ENCODE data around the gene FTCD. TPM values are rescaled to one million over a fixed set of nuclear protein-coding genes. Genes with fewer than 3 reads are reported as not detected.

Gene FTCD
- total and polyA plus RNA-seq, 9 of the 15 experiments (the other 6 are each of a cell fraction or from before 2014, with no cell fraction given), result 0.11 to 1.6 (median 0.67) TPM; not detected in 5

DNA sequence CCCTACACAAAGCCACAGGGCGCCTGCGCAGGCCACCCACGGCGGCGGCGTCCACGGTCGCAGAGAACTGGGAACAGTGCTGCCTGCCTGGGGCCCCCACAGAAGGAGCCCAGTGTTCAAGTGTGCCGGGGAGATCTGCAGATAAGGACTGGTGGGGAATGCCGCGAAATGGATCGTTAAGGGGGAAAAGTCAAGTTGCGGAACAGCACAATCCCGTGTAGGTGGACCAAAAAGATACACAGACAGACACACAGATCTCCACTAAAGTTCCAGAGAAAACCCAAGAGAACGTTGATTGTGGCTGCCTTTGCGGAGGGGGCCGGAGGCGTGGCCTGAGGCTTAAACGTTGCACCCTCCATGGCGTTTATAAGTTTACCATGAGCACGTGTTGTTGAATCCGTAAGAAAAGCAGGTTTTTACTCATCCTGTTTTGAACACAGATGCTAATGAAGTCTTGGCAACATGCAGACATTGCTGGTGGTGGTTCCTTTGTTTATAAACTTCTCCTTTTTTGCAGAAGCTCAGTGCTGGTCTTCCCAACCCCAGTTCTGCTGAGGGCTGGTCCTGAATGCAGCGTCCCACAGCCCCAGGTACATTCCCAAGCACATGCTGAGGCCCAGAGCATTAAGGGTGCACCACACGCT lies 24.8 kb upstream of the FTCD start (continued):
- TF ChIP-seq HNRNPLL (IDR thresholded peaks at IDR 0.05; ENCODE audit: low read depth, low read length, poor library complexity, severe bottlenecking) (peak; percentile 39), ZFP36 (IDR thresholded peaks at IDR 0.05; ENCODE audit: low read depth, low read length, partially characterized antibody) (peak; percentile 61), ZNF717 (CRISPR knock-in tag; IDR thresholded peaks at IDR 0.05) (no peak), ELK1 (CRISPR knock-in tag; IDR thresholded peaks at IDR 0.05) (no peak), TEAD4 (IDR thresholded peaks at IDR 0.05; ENCODE audit: low read length) (0 out of 2 replicates have a peak, but pooled peaks have one; percentile 19), TEAD4 (CRISPR knock-in tag; IDR thresholded peaks at IDR 0.05; ENCODE audit: borderline replicate concordance) (no peak), MECOM (CRISPR knock-in tag; IDR thresholded peaks at IDR 0.05) (no peak), TEAD2 (tag; IDR thresholded peaks at IDR 0.05) (no peak), NFE2L1 (tag; IDR thresholded peaks at IDR 0.05; ENCODE audit: borderline replicate concordance, low read depth) (no peak), PML (IDR thresholded peaks at IDR 0.05; ENCODE audit: low read length) (no peak), OTX1 (CRISPR knock-in tag; IDR thresholded peaks at IDR 0.05) (no peak), ARID3B (CRISPR knock-in tag; IDR thresholded peaks at IDR 0.05; ENCODE audit: borderline replicate concordance) (no peak), CAMTA2 (CRISPR knock-in tag; conservative IDR thresholded peaks at IDR 0.05) (no peak), EHMT2 (IDR thresholded peaks at IDR 0.05) (no peak), E2F1 (CRISPR knock-in tag; IDR thresholded peaks at IDR 0.05) (0 out of 2 replicates have a peak, but pooled peaks have one; percentile 17), RB1 (IDR thresholded peaks at IDR 0.05; ENCODE audit: low read depth) (no peak), PHF20 (IDR thresholded peaks at IDR 0.05; ENCODE audit: partially characterized antibody) (no peak), ATF3 (IDR thresholded peaks at IDR 0.05) (no peak), ATF3 (CRISPR knock-in tag; conservative IDR thresholded peaks at IDR 0.05) (no peak), SMARCE1 (IDR thresholded peaks at IDR 0.05) (no peak)
- TF ChIP-seq, protein P1, sequence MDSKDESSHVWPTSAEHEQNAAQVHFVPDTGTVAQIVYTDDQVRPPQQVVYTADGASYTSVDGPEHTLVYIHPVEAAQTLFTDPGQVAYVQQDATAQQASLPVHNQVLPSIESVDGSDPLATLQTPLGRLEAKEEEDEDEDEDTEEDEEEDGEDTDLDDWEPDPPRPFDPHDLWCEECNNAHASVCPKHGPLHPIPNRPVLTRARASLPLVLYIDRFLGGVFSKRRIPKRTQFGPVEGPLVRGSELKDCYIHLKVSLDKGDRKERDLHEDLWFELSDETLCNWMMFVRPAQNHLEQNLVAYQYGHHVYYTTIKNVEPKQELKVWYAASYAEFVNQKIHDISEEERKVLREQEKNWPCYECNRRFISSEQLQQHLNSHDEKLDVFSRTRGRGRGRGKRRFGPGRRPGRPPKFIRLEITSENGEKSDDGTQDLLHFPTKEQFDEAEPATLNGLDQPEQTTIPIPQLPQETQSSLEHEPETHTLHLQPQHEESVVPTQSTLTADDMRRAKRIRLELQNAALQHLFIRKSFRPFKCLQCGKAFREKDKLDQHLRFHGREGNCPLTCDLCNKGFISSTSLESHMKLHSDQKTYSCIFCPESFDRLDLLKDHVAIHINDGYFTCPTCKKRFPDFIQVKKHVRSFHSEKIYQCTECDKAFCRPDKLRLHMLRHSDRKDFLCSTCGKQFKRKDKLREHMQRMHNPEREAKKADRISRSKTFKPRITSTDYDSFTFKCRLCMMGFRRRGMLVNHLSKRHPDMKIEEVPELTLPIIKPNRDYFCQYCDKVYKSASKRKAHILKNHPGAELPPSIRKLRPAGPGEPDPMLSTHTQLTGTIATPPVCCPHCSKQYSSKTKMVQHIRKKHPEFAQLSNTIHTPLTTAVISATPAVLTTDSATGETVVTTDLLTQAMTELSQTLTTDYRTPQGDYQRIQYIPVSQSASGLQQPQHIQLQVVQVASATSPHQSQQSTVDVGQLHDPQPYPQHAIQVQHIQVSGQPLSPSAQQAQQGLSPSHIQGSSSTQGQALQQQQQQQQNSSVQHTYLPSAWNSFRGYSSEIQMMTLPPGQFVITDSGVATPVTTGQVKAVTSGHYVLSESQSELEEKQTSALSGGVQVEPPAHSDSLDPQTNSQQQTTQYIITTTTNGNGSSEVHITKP (IDR thresholded peaks at IDR 0.05; ENCODE audit: partially characterized antibody), result no peak
